LNCAP (cell line): ENCODE results near the gene SKIC2.

Experiments
- CTCF ChIP-seq: fragments of 450-650 bp; IDR thresholded peaks from 2 replicates; pipeline ENCODE4 v1.5.1; 2017; ENCODE audit warnings: mild to moderate bottlenecking

The SKIC2 gene

GRCh38 chr6:31922942-31923341, 36.0 kb upstream of the SKIC2 start:
- TF ChIP-seq CTCF, result no peak

GRCh38 chr6:31927242-31927862, 31.6 kb upstream of the SKIC2 start, which contains the start of gene C2:
C2 (plus strand) TSS chr6:31927717; CDS start chr6:31927753, 36 bp downstream.
- TF ChIP-seq CTCF, result no peak

- TF ChIP-seq CTCF, result no peak
These were observed 30.9 kb upstream of the SKIC2 start for GRCh38 chr6:31927863-31928671.

- no peak for TF ChIP-seq CTCF
These were observed 30.4 kb upstream of the SKIC2 start for GRCh38 chr6:31928672-31928939.

GRCh38 chr6:31930962-31931361, 28.0 kb upstream of the SKIC2 start:
- TF ChIP-seq CTCF, result no peak

GRCh38 chr6:31933537-31933936, 25.4 kb upstream of the SKIC2 start:
- TF ChIP-seq CTCF, result no peak

GRCh38 chr6:31935021-31935420, 24.0 kb upstream of the SKIC2 start:
- TF ChIP-seq CTCF, result no peak

GRCh38 chr6:31935823-31936222, 23.2 kb upstream of the SKIC2 start:
- TF ChIP-seq CTCF, result no peak
